Cardiac muscle cell (in vitro differentiated cells and primary cell): Measurements from ENCODE around the gene ACTL10. TPM values are rescaled to one million over a fixed set of nuclear protein-coding genes. Genes with fewer than 3 reads are reported as not detected.

Experiments used
- DNase-seq, 2 donors: peaks; one replicate each; pipeline versions ENCODE4 v3.0.0 to v3.0.0-alpha.2; 2010 to 2017; ENCODE audit warnings: low read depth in 1 of 2, low spot score in 1 of 2
- H3K27ac ChIP-seq: fragments of 200-600 bp; sonication (generic); 2 replicates; pipeline ENCODE4 v1.5.1; 2016
- H3K27me3 ChIP-seq: fragments of 200-600 bp; sonication (generic); 2 replicates; pipeline ENCODE4 v1.6.0; 2016; ENCODE audit warnings: control low read depth
- H3K36me3 ChIP-seq: fragments of 200-600 bp; sonication (generic); 2 replicates; pipeline ENCODE4 v1.5.1; 2016; ENCODE audit warnings: control low read depth
- H3K4me1 ChIP-seq: fragments of 200-600 bp; sonication (generic); 2 replicates; pipeline ENCODE4 v1.8.1; 2017; ENCODE audit warnings: low read depth, mild to moderate bottlenecking, mixed run types
- H3K4me3 ChIP-seq: fragments of 200-600 bp; sonication (generic); 2 replicates; pipeline ENCODE4 v1.5.1; 2016; ENCODE audit warnings: mild to moderate bottlenecking
- H3K9me3 ChIP-seq: fragments of 200-600 bp; sonication (generic); 2 replicates; pipeline ENCODE4 v1.5.1; 2017; ENCODE audit warnings: low read depth, mild to moderate bottlenecking, control low read depth
- polyA plus RNA-seq: library from polyadenylated mRNA; unstranded; fragments of >200 nt; fragmentation: Nextera tagmentation; extraction: Ambion mirVana; gene quantifications from 2 replicates; pipeline ENCODE4 v1.2.1, GENCODE V29; 2016
- total RNA-seq: library from RNA; depleted of rRNA; stranded (reverse); fragments of >200 nt; gene quantifications from 2 replicates; pipeline ENCODE4 v1.2.3, GENCODE V29; 2016
- TF ChIP-seq, protein P1 (sequence below): IDR thresholded peaks from 2 replicates; pipeline ENCODE4 v1.5.1; 2012; ENCODE audit warnings: low read depth, mild to moderate bottlenecking, low read length

Gene ACTL10
- total and polyA plus RNA-seq, 2 experiments from 2014 or later, result 1.3 to 1.5 TPM

- Histone ChIP-seq H3K27me3 (no peaks in the 10 kb centered on the region), H3K9me3 (no peaks in the 10 kb centered on the region), H3K4me1 (peaks cover 27% of the 10 kb centered on the region), H3K27ac (peak within 1 kb of the TSS; percentile 80), H3K36me3 (peaks cover 3% of the 10 kb centered on the region), H3K4me3 (peak within 1 kb of the TSS; percentile 85)
- peak; percentile 79 to 91 for DNase-seq
- TF ChIP-seq, protein P1, sequence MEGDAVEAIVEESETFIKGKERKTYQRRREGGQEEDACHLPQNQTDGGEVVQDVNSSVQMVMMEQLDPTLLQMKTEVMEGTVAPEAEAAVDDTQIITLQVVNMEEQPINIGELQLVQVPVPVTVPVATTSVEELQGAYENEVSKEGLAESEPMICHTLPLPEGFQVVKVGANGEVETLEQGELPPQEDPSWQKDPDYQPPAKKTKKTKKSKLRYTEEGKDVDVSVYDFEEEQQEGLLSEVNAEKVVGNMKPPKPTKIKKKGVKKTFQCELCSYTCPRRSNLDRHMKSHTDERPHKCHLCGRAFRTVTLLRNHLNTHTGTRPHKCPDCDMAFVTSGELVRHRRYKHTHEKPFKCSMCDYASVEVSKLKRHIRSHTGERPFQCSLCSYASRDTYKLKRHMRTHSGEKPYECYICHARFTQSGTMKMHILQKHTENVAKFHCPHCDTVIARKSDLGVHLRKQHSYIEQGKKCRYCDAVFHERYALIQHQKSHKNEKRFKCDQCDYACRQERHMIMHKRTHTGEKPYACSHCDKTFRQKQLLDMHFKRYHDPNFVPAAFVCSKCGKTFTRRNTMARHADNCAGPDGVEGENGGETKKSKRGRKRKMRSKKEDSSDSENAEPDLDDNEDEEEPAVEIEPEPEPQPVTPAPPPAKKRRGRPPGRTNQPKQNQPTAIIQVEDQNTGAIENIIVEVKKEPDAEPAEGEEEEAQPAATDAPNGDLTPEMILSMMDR, result no peak
Measured at GRCh38 chr20:33674294-33675135, 7.8 kb downstream of the ACTL10 start, which contains the start of gene NECAB3. Gene NECAB3, minus strand, starts transcription at chr20:33674428. Its CDS starts 76 bp downstream, at chr20:33674352.

- no peaks in the 10 kb centered on the region for H3K27me3 ChIP-seq
- peaks cover 27% of the 10 kb centered on the region for H3K4me1 ChIP-seq
- TF ChIP-seq, protein P1, result no peak
- no peaks in the 10 kb centered on the region for H3K9me3 ChIP-seq
- no peak overlapping the region for H3K4me3 ChIP-seq
- DNase-seq, result peak in 1 of 2 donors; percentile 56
- H3K27ac ChIP-seq, result peak overlapping the region; percentile 80
- H3K36me3 ChIP-seq, result peaks cover 3% of the 10 kb centered on the region
Measured at GRCh38 chr20:33675136-33675959, 8.6 kb downstream of the ACTL10 start.

GRCh38 chr20:33676121-33676520 is 9.4 kb downstream of the ACTL10 start:
- Histone ChIP-seq H3K4me1 (peaks cover 27% of the 10 kb centered on the region), H3K27me3 (no peaks in the 10 kb centered on the region), H3K27ac (no peak overlapping the region), H3K9me3 (no peaks in the 10 kb centered on the region), H3K4me3 (no peak overlapping the region), H3K36me3 (peaks cover 3% of the 10 kb centered on the region)
- TF ChIP-seq, protein P1, result no peak
- DNase-seq, result no peak

DNA sequence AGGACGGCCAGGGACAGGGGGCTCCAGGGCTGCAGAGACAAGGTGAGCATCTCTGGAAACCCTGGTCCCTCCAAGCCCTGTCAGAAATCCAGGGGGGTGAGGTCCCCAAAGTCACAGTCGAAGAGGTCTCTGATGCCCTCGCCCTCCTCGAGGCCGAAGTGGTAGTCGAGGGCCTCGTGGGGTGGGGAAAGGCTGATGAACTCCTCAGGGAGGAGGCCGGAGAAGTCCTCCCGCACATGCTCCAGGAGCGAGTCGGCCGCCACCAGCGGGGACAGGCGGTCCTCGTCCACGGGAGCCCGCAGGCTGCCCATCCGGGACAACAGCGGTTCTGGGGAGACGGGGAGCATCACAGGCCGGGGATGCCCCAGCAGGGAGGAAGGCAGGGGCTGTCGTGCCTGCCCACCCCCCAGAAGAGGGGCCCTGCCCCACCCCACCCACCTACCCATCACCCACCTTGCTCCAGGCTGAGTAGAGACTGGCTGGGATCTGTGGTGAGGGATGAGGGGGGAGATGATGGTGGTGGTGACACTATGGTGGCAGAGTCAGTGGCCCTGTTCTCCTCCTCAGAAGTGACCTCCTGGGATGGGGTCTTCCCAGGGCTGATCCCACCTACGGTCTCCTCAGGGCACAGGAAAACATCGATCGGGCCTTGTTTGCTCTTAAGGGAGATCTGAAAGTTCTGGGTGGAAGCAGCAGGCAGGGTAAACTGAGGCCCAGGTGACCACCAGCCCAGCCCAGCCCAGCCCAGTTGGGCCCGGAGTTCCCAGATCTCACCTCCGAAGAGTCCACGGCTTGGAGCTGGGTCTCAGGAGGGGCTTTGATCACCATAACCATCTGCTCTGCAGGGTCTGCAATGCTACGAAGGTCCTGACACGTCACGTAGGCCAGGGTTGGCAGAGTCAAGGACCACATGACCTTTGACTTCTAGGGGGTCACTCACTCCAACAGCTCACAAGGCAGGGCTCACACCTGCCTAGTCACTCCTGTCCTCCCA is 10.2 kb downstream of the ACTL10 start:
- peaks cover 27% of the 10 kb centered on the region for H3K4me1 ChIP-seq
- TF ChIP-seq, protein P1, result no peak
- DNase-seq, result no peak
- H3K27ac ChIP-seq, result no peak overlapping the region
- no peak overlapping the region for H3K4me3 ChIP-seq
- no peaks in the 10 kb centered on the region for H3K27me3 ChIP-seq
- H3K9me3 ChIP-seq, result no peaks in the 10 kb centered on the region
- peaks cover under 1% of the 10 kb centered on the region for H3K36me3 ChIP-seq
